Right ventricle myocardium superior (tissue), 1 donor: ENCODE measurements around the gene PCDH9. TPM values are rescaled to one million over a fixed set of nuclear protein-coding genes. Genes with fewer than 3 reads are reported as not detected.
A peak's percentile ranks its signal among the peaks of the same experiment; 100 is the strongest.

Experiments used
- ATAC-seq: fragments of 200-7000 bp; cut with Tn5 transposase; one replicate; pipeline ENCODE4 v1.9.1; 2020; ENCODE audit warnings: mild to moderate bottlenecking; ENCODE audit not compliant: poor library complexity
- DNase-seq: peaks from one replicate; pipeline ENCODE4 v3.0.0-alpha.2; 2020
- intact Hi-C: fragments of 100-400 bp; cut with DNase I; formaldehyde crosslinking; loops from one replicate; pipeline ENCODE4 v1.11.2; 2022
- total RNA-seq: library from RNA; stranded (reverse); fragmentation: NEBNext Ultra II Directional; extraction: Animal tissue kit (Norgen Biotek cat#: 25700); gene quantifications from one replicate; pipeline ENCODE4 v1.2.1, GENCODE V29; 2021
- donor health status: DM: no; HTN: yes; CAD: no; lungs with severe emphysema.

PCDH9 gene
- total RNA-seq, 1 donor from 2014 or later = 10.0 TPM

DNA sequence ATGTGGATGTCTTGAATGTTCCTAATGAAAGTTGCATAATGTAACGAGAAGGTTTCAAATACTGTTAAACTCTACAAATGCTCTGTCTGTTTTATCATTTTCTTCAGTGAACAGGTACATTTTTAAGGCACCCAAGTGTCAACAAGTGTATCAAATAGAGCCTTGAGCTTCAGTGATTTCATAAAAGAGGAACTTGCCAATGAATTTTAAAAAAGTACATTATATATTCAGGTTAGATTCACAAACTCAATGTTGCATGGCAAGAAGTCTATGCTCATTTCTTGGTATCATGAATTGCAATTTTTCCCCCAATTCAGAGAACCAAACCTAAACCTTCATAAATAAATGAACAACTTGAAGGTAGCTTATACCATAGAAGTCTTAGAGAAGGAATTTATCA lies 838.8 kb downstream of the PCDH9 start:
- intact Hi-C loops = no loop called here
- DNase-seq (no peak), ATAC-seq (no peak)

DNA sequence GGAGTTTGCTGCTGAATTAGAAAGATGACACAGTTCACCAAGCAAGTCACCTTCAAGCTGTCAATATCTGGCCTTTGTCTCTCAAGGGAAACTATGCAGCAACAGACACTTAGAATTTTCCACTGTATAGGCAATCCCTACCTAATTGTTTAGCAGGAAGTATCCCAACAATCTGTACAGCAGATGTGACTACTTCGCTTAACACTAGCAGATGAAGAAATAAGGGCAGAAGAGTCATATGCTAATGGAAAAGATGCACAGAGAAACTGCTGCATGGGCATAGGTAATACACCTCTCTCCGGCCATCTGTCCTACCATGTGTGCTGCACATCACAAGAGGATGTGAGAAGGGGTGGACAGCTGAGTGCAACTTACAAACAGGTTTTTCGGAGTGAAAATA lies 851.2 kb downstream of the PCDH9 start:
- intact Hi-C loops = no loop called here
- DNase-seq = no peak
- no peak for ATAC-seq

DNA sequence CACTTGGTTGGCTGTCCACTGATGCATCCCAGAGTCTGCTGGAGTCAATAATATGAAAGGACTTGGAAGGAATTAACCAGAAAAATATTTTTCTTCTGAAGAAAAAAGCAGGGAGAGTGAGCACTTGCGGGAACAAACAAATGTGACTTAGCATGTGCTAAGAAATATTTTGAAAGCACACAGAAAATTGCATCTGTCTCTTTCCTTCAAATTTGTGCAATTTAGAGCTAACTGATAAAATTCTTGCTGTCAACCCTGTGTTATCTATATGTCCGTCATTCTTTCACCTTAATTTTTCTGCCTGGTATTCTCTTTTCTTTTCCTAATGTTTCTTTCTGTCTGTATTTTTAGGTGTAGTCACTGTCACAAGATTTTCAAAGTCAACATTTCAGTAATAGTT lies 852.6 kb downstream of the PCDH9 start:
- DNase-seq (no peak), ATAC-seq (no peak)
- intact Hi-C loops = no loop called here

DNA sequence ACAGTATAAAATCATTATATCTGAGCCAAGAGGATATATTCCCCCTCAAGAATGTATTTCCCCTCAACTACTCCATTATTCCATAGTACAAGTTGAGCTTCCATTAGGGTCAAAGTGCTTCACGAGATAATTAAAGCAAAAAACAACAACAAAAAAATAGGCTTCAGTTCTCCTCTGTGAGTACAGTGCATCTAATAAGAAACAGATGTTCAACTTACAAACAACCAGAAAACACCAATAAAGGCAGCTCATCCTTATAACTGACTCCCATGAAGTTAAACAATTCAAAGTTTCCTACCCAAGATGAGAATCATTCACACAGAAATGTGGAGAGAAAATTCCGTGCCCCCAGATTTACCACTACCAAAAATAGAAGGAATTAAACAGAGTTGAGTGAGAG lies 854.4 kb downstream of the PCDH9 start:
- intact Hi-C loops = no loop called here
- DNase-seq (no peak), ATAC-seq (no peak)

DNA sequence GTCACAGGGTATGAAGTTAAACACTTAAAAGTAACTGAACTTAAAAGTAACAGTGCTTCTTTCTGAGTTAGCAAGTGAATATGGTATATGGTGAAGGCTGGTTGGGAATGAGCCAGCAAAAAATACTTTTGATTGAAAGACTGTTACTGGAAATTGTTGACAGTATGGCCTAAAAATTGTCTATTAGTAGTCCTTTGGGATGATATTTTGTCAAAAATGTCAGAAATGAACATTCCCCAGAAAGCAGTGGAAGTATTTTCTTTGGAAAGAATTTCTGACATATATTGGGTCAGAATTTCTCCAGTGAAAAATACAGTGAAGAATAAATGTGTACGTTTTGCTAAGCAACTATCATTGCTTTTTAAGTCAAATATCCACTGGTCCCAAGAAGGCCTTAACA lies 860.5 kb downstream of the PCDH9 start:
- intact Hi-C loops = no loop called here
- ATAC-seq (no peak), DNase-seq (no peak)

DNA sequence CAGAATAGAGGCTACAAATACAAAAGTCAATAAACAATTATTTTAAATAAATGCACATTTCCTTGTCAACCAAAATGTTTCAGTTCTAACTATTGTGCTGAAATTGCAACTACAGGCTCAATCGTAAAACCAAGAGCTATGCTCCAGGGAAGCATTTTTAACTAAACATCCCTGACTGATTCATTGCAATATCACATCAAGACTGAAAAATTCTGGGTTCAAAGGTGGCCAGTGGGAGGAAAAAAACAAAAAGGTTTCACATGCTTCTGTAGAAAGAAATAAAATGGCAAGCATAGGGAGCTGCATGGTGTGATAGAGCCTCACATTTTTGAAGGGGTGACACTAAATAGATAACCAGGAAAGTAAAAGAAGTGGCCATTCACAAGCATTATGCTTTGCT lies 862.8 kb downstream of the PCDH9 start:
- DNase-seq (no peak), ATAC-seq (no peak)
- intact Hi-C loops = no loop called here

DNA sequence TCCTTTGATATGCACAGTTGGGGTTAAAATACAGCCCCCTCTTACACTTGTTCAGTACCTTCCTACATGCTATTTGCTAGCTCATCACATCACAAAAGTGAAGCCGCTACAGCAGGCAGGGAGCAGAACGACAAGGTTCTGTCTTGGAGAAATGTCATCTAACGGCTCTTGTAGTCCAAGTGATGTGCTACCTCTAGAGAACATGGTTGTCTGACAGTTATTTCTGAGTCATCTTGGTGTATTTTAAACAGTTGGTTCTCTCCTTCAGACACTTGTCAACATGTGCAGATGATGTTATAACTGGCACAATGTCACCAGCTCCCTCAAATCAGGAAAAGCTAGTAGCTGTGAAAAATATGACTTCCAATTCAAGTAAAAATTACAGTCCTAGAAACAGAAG lies 865.0 kb downstream of the PCDH9 start:
- ATAC-seq = no peak
- no peak for DNase-seq
- intact Hi-C loops = no loop called here

DNA sequence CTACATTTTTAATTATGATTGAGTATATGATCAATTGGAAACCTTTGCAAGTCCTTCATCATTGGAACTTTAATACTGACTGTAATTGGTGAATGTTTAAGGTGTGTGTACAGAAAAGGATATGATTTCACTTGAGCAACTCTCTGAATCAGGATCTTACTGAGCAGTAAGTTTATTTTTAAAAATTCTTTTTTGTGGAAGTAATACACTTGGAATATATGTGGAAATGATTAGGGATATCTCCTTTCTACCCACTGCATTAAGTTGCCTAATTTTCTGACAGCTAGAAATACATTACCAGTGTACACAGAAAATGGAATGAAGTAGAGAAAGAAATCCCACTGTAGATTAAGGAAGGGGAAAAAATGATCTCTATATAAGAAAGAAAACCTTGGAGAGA lies 865.8 kb downstream of the PCDH9 start:
- DNase-seq = no peak
- ATAC-seq = no peak
- intact Hi-C loops = no loop called here

DNA sequence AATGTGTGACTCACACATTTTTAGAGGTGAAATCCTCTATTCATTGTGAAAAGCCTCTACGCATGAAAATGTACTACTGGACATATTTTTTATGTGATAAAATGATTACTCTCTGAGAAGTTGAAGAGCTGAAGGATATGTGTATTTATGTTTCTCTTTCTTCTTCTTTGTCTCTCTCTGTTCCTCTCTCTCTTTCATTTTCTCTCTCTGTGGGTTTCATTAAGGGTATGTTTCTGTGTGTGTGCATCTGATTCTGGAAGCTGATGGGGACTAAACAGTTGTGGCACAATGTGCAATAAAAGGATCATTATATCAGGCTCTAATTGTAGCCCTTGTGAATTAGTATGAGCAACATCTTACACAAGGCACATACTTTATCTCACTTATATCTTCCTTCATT lies 867.7 kb downstream of the PCDH9 start:
- intact Hi-C loops = no loop called here
- ATAC-seq (no peak), DNase-seq (no peak)

DNA sequence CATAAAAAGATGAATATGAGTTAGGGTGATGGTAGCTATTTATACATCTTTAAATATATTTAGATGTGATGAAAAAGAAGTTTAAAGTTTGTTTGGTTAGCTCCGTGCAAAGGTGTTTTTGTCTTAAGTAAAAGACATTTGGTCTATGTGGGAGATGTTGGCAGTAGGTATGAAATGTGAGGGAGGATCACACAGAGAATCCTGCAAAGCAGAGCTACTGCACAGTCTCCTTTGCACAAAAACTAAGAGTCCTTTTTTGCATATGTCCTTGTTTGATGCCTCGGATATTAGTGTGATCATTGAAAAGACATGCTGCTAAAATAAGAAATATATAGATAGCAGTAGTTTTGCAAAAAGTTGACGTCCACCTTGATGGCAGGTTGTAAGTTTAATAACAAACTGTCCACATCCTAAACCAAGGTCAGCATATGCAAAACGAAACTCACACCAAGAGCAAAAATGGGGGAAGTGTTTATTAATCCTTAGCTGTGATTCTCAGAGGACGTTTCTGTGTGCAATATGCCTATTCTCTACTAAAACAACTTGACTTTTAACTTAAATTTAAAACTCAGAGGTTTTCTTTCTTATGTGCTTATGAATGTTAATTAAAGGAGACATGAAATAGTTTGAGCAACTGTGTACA lies 870.1 kb downstream of the PCDH9 start:
- ATAC-seq = no peak
- intact Hi-C loops = no loop called here
- no peak for DNase-seq

DNA sequence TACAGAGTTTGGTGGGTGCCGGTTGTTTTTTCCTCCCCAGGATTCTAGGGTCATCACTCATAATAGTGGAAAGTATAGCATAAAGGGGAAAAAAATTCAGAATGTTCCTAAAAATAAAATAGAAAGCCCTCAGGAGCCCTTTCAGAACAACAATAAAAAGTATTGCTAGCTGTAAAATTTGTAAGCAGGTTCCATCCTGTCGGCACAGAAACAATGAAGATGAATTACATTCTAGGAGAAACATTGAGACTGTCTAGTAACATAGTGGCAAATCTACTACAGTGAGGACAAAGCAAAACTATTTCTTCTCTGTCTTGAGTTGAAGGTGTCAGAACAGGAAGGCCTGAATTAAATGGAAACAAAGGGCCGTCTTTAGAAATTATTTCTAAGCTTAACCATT lies 870.7 kb downstream of the PCDH9 start:
- ATAC-seq (no peak), DNase-seq (no peak)
- intact Hi-C loops = no loop called here

DNA sequence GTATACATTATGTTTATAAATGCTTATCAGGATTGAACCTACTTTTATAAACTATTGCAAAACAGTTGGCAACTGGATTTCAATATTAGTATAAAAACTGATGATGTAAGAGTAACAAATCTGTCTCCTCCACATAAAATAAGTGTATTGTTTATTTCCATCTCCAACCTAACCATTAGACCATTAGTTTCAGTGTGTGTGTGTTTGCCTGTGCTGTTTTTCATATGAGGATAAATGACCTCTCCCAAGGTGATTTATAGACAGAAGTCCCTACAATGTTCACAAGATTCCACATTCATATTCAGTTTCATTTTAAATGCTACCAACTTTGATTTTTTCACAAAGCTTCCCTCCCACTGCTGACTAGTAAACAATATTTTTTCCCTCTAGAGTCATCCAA lies 871.6 kb downstream of the PCDH9 start:
- no peak for ATAC-seq
- no peak for DNase-seq
- intact Hi-C loops = no loop called here

DNA sequence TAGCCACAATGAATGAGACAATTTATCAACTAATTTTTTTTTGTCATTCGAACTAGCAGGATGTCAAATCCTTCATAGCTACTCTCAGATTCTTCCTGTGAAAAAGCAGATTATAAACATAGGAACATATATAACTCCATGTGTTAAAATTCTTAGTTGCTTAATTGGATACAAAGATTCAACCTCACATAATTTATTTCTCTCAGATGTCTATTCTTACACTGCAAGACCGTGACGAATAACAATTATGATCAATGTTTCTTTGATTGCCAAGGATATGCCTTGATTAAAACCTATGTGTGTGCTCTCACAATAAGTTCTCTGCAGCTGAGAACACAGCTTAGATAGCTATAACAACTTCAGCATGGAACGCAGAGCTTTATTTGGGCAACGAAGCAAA lies 872.7 kb downstream of the PCDH9 start:
- no peak for ATAC-seq
- intact Hi-C loops = no loop called here
- no peak for DNase-seq

DNA sequence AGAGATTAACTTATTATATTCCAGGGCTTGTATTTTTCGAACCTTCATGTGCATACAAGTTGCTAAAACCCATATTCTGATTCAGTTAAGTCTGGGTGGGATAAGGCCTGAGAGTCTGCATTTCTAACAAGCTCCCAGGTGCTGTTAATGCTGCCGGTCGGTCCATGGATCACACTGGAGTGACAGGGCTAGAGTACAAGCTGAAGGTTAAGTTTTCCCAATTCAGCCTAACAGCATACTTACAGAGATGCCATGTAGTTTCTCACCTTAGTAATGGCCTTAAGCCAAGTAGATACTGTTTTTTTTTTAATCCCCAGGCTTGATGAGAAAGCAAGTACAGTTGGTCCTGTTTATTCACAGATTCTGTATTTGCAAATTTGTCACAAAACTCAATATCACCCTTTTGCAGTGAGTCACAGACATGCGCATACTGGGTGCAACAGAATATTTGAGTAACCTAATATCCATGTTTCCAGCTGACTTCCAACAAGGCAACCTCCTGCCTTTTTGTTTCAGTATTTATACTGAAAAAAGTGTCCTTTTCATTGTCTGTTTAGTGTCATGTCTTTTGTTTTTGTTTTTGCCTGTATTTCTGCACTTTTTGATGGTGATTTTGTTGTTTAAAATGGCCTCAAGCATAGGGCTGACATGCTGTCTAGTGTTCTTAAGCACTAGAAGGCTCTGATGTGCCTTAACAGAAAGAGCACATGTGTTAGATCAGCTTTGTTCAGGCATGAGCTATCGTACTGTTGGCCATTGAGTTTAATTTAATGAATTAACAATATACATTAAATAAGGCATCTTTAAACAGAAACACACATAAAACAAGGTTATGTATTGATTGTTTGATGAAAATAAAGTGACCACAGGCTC lies 875.0 kb downstream of the PCDH9 start:
- no peak for ATAC-seq
- no peak for DNase-seq
- intact Hi-C loops = no loop called here

DNA sequence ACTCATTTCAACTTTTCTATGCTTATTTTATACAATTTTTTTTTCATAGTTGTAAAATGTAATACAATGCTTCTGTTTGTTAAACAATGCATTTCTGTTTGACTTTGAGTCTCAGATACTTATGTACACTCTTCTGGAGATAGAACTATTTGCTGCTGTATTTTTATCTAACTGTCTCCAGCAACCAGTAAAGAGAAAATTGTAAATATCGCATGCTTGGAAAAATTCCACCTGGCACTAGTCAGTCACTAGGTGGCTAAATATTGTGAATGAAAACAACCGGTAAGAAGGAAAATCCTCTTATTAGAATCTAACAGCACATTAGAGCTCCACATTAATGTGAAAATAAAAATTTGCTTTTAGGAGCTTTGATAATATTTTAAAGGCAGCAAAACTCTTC lies 876.5 kb downstream of the PCDH9 start:
- DNase-seq = no peak
- peak; percentile 46 for ATAC-seq
- intact Hi-C loops = no loop called here

DNA sequence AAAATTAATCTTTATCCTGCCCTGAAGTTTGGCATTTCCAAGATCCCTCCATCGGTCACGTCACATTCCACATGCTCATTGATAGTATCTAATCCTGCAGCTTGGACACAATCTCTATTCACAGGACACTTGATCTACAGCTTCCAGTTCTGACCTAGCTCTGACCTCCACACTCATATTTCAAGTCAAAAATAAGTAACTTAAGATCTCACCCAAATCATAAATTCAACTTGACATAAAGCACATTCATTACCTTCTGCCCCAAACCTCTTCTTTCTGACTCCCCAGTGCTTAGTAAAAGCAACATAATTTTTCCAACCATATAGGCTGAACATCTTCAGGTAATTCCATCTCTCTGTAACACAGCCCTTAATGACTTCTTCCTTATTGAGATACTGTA lies 880.2 kb downstream of the PCDH9 start:
- ATAC-seq = no peak
- intact Hi-C loops = no loop called here
- DNase-seq = no peak

DNA sequence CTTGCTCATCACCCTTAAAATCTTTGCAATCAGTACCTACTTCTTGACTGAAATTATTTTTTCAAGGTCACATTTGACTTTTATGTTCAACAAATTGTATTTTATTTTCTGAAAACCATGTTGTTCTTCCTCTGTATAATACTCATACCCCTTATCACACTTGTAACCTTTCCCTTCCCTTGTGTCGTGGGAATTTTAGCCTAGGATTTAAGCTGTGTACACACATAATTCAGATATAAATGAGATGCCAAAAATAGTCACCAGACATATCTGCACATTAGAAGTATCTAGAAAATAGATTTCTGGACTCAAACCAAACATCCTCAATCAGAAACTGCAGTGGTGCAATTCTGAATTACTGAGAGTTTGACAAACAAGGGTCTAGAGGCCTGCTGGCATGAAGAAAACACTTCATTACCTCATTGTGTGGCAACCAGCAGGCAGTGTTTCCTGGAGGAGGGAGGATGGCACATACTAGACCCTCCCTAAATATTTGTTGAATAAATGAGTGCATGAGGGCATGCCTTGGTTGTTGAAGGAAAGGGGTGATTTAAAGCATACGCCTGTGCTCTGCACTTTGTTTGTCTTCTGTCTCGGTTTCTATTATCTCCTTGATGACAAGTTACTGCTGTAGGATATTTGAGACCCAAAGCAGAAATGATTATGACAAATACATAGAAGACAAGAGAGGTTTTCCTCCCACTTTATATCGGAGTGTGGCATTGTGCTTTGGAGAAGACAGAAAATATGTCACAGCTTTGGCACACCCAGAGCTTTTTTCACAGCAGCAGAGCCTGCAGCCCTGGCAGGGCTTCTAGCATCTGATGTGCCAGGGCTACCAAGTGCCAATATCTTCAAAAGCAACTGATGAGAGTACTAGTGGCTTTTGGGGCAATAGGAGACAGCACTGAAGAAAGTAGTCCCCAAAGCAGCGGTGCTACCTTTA lies 881.1 kb downstream of the PCDH9 start:
- intact Hi-C loops = no loop called here
- ATAC-seq = peak; percentile 94
- DNase-seq = peak; percentile 45

DNA sequence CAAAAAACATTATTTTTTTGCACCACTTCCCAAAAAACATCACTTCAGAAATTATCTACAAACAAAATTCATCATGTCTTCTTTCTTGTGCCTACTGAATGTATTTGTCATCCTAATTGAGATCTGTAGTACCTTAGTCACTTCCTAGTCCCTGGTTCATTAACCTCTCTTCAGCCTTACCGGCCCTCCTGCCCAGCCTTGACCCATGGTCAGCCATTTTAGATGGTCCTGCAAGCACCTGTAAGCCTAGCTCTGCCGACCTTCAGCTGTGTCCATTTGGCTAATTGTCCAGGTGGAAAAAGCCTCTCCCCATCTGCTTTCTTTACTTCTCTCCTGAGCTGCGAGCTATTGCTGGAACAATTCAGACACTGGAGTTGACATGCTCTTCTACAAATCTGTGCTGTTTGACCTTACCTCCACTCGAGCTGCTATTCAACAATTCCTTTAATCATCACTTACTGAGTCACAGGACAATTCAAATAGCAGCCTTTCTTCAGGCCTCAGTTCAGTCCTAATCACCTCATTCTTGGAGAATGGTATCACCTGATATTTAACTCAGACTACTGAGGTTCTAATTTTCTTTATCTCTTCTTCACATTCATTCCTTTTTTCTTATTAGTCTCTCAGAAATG lies 882.5 kb downstream of the PCDH9 start:
- DNase-seq = no peak
- ATAC-seq = no peak
- intact Hi-C loops = no loop called here

DNA sequence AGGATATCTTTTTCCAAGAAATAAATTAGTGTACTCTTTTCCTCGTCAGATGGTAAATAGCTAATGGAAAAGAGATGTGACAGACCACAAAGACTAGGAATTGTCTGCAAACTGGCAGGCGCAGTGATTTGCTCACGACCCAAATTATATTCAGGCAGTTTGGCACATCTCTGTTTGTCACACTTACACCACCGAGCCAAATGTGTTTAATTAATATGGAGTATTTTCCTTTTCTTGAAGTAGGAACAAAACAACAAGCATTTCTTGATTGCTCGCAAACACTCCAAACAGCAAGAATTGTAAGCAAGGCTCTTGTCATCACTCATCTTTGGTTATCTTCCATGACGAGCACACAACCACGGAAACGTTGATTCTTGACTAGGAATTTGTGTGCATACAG lies 884.2 kb downstream of the PCDH9 start:
- intact Hi-C loops = no loop called here
- ATAC-seq (no peak), DNase-seq (no peak)
